Measurements from ENCODE around the gene CADM4. TPM values are rescaled to one million over a fixed set of nuclear protein-coding genes. Genes with fewer than 3 reads are reported as not detected.

Gene CADM4
- total and polyA plus RNA-seq, 7 experiments from 2014 or later: 0.34 to 2.0 (median 0.51) TPM

DNA sequence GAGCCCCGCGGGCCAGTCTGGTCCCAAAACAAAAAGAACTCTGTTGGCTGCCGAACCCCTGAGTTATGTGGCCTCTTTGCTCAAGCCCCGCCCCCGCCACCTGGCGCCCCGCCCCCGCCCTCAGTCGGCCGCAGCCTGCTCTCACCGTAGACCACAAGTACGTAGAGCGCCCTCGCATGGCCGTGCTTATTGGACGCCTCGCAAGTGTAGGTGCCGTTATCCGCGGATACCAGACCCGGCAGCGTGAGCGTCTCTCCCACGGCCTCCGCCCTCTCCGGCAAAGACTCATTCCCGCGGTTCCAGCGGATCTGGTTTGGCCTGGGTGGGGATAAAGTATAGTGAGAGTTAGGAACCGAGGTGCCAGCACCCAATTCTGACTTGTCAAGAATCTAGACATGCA lies 14.7 kb downstream of the CADM4 start:
- ChIA-PET CTCF (no interaction called here), POLR2A (interaction anchor here (0.6 to 1.0 kb wide), 3 partner anchors 27 to 43 kb away, joined by 3 to 4 read pairs (median 3); no protein-coding TSS in a partner anchor)
- Mint-ChIP-seq H3K27me3 (peaks cover 0 to 12% (median 0%) of the 10 kb centered on the region in 5 donors), H3K36me3 (peaks cover 0 to 2% (median 0%) of the 10 kb centered on the region in 5 donors), H3K4me3 (peak overlapping the region in 6 of 10 donors; percentile 32 to 54 (median 52)), H3K27ac (peak overlapping the region in 5 of 9 donors; percentile 40 to 70 (median 56)), H3K4me1 (peaks cover 13 to 38% (median 30%) of the 10 kb centered on the region in 7 donors), H3K9me3 (no peaks in the 10 kb centered on the region)
- peak; percentile 96 for ATAC-seq
- Histone ChIP-seq H3K27me3 (ENCODE audit: control insufficient read depth in 2 of 2, insufficient read depth in 2 of 2, low read length in 2 of 2) (no peaks in the 10 kb centered on the region), H3K9me3 (ENCODE audit: control insufficient read depth in 2 of 3, low read length in 3 of 3) (no peaks in the 10 kb centered on the region), H3K4me1 (ENCODE audit: control insufficient read depth in 2 of 2, insufficient read depth in 2 of 2, low read length in 2 of 2) (peaks cover 9 to 13% of the 10 kb centered on the region in 2 donors), H3K4me3 (ENCODE audit: low read length) (no peak overlapping the region), H3K27ac (ENCODE audit: low read depth, low read length) (no peak overlapping the region), H3K36me3 (ENCODE audit: control insufficient read depth in 2 of 3, insufficient read depth in 3 of 3, low read length in 3 of 3) (no peaks in the 10 kb centered on the region)
- intact Hi-C loops (cut with micrococcal nuclease): loop anchor here in 1 of 2 donors (1.0 kb wide), 1 partner anchor 70 kb away; no protein-coding TSS in a partner anchor
- DNase-seq: peak; percentile 69 to 87 (median 82)

- Histone ChIP-seq H3K9me3 (ENCODE audit: control insufficient read depth in 2 of 3, low read length in 3 of 3) (no peaks in the 10 kb centered on the region), H3K27ac (ENCODE audit: low read depth, low read length) (no peak overlapping the region), H3K36me3 (ENCODE audit: control insufficient read depth in 2 of 3, insufficient read depth in 3 of 3, low read length in 3 of 3) (peaks cover 0 to 7% (median 0%) of the 10 kb centered on the region in 3 experiments), H3K27me3 (ENCODE audit: control insufficient read depth in 2 of 2, insufficient read depth in 2 of 2, low read length in 2 of 2) (no peaks in the 10 kb centered on the region), H3K4me1 (ENCODE audit: control insufficient read depth in 2 of 2, insufficient read depth in 2 of 2, low read length in 2 of 2) (peaks cover 10 to 13% of the 10 kb centered on the region in 2 donors), H3K4me3 (ENCODE audit: low read length) (no peak overlapping the region)
- peaks cover 0 to 12% (median 0%) of the 10 kb centered on the region in 5 donors for H3K27me3 Mint-ChIP-seq
- ATAC-seq: no peak
- H3K9me3 Mint-ChIP-seq: no peaks in the 10 kb centered on the region
- peaks cover 0 to 2% (median 0%) of the 10 kb centered on the region in 5 donors for H3K36me3 Mint-ChIP-seq
- POLR2A ChIA-PET: interaction anchor here (0.6 to 1.3 kb wide), 3 partner anchors 9 to 44 kb away, joined by 3 to 4 read pairs (median 3); no protein-coding TSS in a partner anchor
- intact Hi-C loops (cut with micrococcal nuclease): no loop called here
- peak overlapping the region in 1 of 10 donors; percentile 9 for H3K4me3 Mint-ChIP-seq
- H3K27ac Mint-ChIP-seq: peak overlapping the region in 4 of 9 donors; percentile 40 to 73 (median 58)
- peak in 1 of 9 donors; percentile 8 for DNase-seq
- peaks cover 18 to 42% (median 35%) of the 10 kb centered on the region in 7 donors for H3K4me1 Mint-ChIP-seq
- CTCF ChIA-PET: no interaction called here
Observed at GRCh38 chr19:43623889-43624670, 15.6 kb downstream of the CADM4 start.

DNA sequence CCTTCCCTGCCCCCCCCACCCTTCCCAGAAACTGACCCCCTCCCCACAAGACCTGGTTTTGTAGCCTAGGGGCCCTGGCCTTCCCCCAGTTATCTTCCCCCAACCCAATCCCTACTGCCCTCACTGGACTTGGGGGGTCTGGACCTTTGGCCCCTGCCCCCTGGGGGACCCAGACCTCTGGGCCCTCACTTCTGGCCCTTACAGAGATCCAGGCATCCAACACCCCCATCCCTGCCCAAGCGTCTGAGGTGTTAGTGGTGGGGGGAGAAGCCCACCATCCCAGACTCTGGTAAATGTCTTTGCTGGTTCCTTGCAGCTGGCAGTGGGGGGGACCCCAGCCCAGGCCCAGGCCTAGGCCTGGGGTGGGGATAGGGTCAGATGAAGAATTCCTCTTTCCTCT lies 16.7 kb downstream of the CADM4 start:
- ChIA-PET CTCF (no interaction called here), POLR2A (interaction anchor here (1.3 to 2.0 kb wide), 2 partner anchors 11 to 67 kb away, joined by 3 to 4 read pairs; no protein-coding TSS in a partner anchor)
- intact Hi-C loops (cut with micrococcal nuclease): no loop called here
- H3K27me3 ChIP-seq (ENCODE audit: control insufficient read depth in 2 of 2, insufficient read depth in 2 of 2, low read length in 2 of 2): no peaks in the 10 kb centered on the region
- H3K36me3 ChIP-seq (ENCODE audit: control insufficient read depth in 2 of 3, insufficient read depth in 3 of 3, low read length in 3 of 3): peaks cover 0 to 8% (median 0%) of the 10 kb centered on the region in 3 experiments
- ATAC-seq (no peak), DNase-seq (peak in 1 of 9 donors; percentile 2)
- H3K4me3 ChIP-seq (ENCODE audit: low read length): no peak overlapping the region
- H3K36me3 Mint-ChIP-seq: peaks cover 0 to 2% (median 0%) of the 10 kb centered on the region in 5 donors
- H3K27me3 Mint-ChIP-seq: peaks cover 0 to 12% (median 0%) of the 10 kb centered on the region in 5 donors
- H3K9me3 ChIP-seq (ENCODE audit: control insufficient read depth in 2 of 3, low read length in 3 of 3): no peaks in the 10 kb centered on the region
- H3K9me3 Mint-ChIP-seq: no peaks in the 10 kb centered on the region
- no peak overlapping the region for H3K27ac ChIP-seq (ENCODE audit: low read depth, low read length)
- peaks cover 18 to 53% (median 41%) of the 10 kb centered on the region in 7 donors for H3K4me1 Mint-ChIP-seq
- peaks cover 13 to 16% of the 10 kb centered on the region in 2 donors for H3K4me1 ChIP-seq (ENCODE audit: control insufficient read depth in 2 of 2, insufficient read depth in 2 of 2, low read length in 2 of 2)
- H3K27ac Mint-ChIP-seq: peak overlapping the region in 2 of 9 donors; percentile 43 to 51
- H3K4me3 Mint-ChIP-seq: no peak overlapping the region

GRCh38 chr19:43622070-43622469 lies 17.6 kb downstream of the CADM4 start:
- Mint-ChIP-seq H3K9me3 (no peaks in the 10 kb centered on the region), H3K4me3 (no peak overlapping the region), H3K36me3 (peaks cover 0 to 2% (median 0%) of the 10 kb centered on the region in 5 donors), H3K27ac (peak overlapping the region in 4 of 9 donors; percentile 65 to 66 (median 66)), H3K4me1 (peaks cover 18 to 56% (median 41%) of the 10 kb centered on the region in 7 donors), H3K27me3 (peaks cover 0 to 7% (median 0%) of the 10 kb centered on the region in 5 donors)
- ChIA-PET POLR2A (interaction anchor here (2.0 kb wide), 1 partner anchor 66 kb away, joined by 4 read pairs; no protein-coding TSS in a partner anchor), CTCF (no interaction called here)
- intact Hi-C loops (cut with micrococcal nuclease): no loop called here
- H3K27ac ChIP-seq (ENCODE audit: low read depth, low read length): no peak overlapping the region
- no peaks in the 10 kb centered on the region for H3K27me3 ChIP-seq (ENCODE audit: control insufficient read depth in 2 of 2, insufficient read depth in 2 of 2, low read length in 2 of 2)
- ATAC-seq (no peak), DNase-seq (peak in 1 of 9 donors; percentile 2)
- no peaks in the 10 kb centered on the region for H3K9me3 ChIP-seq (ENCODE audit: control insufficient read depth in 2 of 3, low read length in 3 of 3)
- no peak overlapping the region for H3K4me3 ChIP-seq (ENCODE audit: low read length)
- H3K4me1 ChIP-seq (ENCODE audit: control insufficient read depth in 2 of 2, insufficient read depth in 2 of 2, low read length in 2 of 2): peaks cover 13 to 16% of the 10 kb centered on the region in 2 donors
- H3K36me3 ChIP-seq (ENCODE audit: control insufficient read depth in 2 of 3, insufficient read depth in 3 of 3, low read length in 3 of 3): peaks cover 0 to 8% (median 0%) of the 10 kb centered on the region in 3 experiments

GRCh38 chr19:43620061-43621001 lies 19.3 kb downstream of the CADM4 start:
- Histone ChIP-seq H3K36me3 (ENCODE audit: control insufficient read depth in 2 of 3, insufficient read depth in 3 of 3, low read length in 3 of 3) (peaks cover 0 to 8% (median 0%) of the 10 kb centered on the region in 3 experiments), H3K27ac (ENCODE audit: low read depth, low read length) (peak overlapping the region; percentile 83), H3K4me1 (ENCODE audit: control insufficient read depth in 2 of 2, insufficient read depth in 2 of 2, low read length in 2 of 2) (peaks cover 13 to 16% of the 10 kb centered on the region in 2 donors), H3K9me3 (ENCODE audit: control insufficient read depth in 2 of 3, low read length in 3 of 3) (no peaks in the 10 kb centered on the region), H3K4me3 (ENCODE audit: low read length) (peak overlapping the region; percentile 63), H3K27me3 (ENCODE audit: control insufficient read depth in 2 of 2, insufficient read depth in 2 of 2, low read length in 2 of 2) (no peaks in the 10 kb centered on the region)
- peak in 4 of 9 donors; percentile 64 to 88 (median 84) for DNase-seq
- Mint-ChIP-seq H3K27ac (peak overlapping the region; percentile 93 to 99 (median 97)), H3K4me1 (peaks cover 18 to 61% (median 44%) of the 10 kb centered on the region in 7 donors), H3K9me3 (no peaks in the 10 kb centered on the region), H3K36me3 (peaks cover 0 to 2% (median 0%) of the 10 kb centered on the region in 5 donors), H3K4me3 (peak overlapping the region; percentile 95 to 99 (median 98)), H3K27me3 (no peaks in the 10 kb centered on the region)
- ChIA-PET POLR2A (interaction anchor here (0.7 to 1.0 kb wide), 5 partner anchors 10 to 1781 kb away, joined by 3 to 4 read pairs (median 3); no protein-coding TSS in a partner anchor), CTCF (no interaction called here)
- intact Hi-C loops (cut with micrococcal nuclease): loop anchor here in 1 of 2 donors (1.0 kb wide), 1 partner anchor 48 kb away; no protein-coding TSS in a partner anchor
- ATAC-seq: no peak

All from naive thymus-derived CD4-positive, alpha-beta T cell (primary cell).